IMR-90 (cell line): ENCODE data around the gene GRAP.

Experiments used
- BHLHE40 ChIP-seq: fragments of 150-350 bp; IDR thresholded peaks from 2 replicates; pipeline ENCODE4 v1.6.1; 2016; ENCODE audit warnings: mild to moderate bottlenecking, low read depth, low read length
- MXI1 ChIP-seq: IDR thresholded peaks from 2 replicates; pipeline ENCODE4 v1.6.1; 2012; ENCODE audit warnings: low read depth, mild to moderate bottlenecking, low read length, moderate library complexity, borderline replicate concordance
- POLR2A ChIP-seq: IDR thresholded peaks from 2 replicates; pipeline ENCODE4 v1.6.1; 2012; ENCODE audit warnings: mild to moderate bottlenecking, low read depth, low read length
- TF ChIP-seq, protein P1 (sequence below): conservative IDR thresholded peaks from 2 replicates; pipeline ENCODE4 v1.5.1; 2012; ENCODE audit warnings: mild to moderate bottlenecking, low read depth, low read length, improper control_type of control experiment
- TF ChIP-seq, protein P2 (sequence below): fragments of 150-350 bp; IDR thresholded peaks from 2 replicates; pipeline ENCODE4 v1.6.1; 2017; ENCODE audit warnings: mild to moderate bottlenecking, antibody characterized with exemption, low read length, low read depth

DNA sequence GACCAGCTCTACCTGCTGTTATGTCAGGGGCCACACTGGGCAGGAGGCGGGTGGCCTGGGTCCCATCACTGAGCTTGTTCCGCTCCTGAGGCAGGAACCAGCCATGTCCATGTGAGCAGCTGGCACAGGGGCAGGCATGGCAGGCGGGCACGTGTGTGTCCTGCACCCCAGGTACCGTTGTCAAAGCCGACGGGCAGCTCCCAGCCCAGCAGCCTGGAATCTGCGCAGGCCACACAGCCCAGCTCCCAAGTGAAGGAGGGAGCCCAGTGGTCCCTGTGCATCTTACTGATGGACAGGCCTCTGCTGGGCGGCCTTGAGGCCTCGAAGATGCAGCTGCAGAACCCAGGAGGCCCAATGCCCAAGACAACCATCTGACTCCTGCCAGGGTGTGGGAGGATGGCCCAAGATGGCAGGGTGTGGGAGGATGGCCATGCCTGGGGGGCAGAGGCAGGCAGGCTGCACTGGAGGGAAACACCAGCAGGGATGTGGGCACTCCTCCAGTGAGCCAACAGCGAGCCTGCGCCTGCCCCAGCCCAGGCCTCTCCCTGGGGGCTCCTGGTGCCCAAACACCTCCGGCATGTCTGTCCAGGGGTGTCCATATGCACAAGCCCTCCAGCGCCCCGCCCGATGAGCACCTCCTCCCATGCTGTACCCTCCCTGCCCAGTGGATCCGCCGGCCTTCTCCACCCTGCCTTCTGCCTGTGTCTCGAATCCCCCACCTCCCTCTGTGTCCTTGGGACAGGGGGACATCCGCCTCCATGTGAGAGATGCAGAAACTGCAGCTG is 55.0 kb downstream of the GRAP start:
- TF ChIP-seq, protein P1, sequence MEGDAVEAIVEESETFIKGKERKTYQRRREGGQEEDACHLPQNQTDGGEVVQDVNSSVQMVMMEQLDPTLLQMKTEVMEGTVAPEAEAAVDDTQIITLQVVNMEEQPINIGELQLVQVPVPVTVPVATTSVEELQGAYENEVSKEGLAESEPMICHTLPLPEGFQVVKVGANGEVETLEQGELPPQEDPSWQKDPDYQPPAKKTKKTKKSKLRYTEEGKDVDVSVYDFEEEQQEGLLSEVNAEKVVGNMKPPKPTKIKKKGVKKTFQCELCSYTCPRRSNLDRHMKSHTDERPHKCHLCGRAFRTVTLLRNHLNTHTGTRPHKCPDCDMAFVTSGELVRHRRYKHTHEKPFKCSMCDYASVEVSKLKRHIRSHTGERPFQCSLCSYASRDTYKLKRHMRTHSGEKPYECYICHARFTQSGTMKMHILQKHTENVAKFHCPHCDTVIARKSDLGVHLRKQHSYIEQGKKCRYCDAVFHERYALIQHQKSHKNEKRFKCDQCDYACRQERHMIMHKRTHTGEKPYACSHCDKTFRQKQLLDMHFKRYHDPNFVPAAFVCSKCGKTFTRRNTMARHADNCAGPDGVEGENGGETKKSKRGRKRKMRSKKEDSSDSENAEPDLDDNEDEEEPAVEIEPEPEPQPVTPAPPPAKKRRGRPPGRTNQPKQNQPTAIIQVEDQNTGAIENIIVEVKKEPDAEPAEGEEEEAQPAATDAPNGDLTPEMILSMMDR: no peak
- TF ChIP-seq MXI1: no peak
- TF ChIP-seq, protein P2, sequence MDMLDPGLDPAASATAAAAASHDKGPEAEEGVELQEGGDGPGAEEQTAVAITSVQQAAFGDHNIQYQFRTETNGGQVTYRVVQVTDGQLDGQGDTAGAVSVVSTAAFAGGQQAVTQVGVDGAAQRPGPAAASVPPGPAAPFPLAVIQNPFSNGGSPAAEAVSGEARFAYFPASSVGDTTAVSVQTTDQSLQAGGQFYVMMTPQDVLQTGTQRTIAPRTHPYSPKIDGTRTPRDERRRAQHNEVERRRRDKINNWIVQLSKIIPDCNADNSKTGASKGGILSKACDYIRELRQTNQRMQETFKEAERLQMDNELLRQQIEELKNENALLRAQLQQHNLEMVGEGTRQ: no peak
- no peak for TF ChIP-seq POLR2A
- no peak for TF ChIP-seq BHLHE40
